HFFc6 (cell line): Measurements from ENCODE around the gene UBE2V1. TPM values are rescaled to one million over a fixed set of nuclear protein-coding genes. Genes with fewer than 3 reads are reported as not detected.

ENCODE experiments used
- DNase-seq: peaks from one replicate; pipeline ENCODE4 v3.0.0-alpha.2; 2018
- H3K27ac Mint-ChIP-seq: 2 replicates; pipeline ENCODE4 v1.8.0; 2020; ENCODE audit warnings: mild to moderate bottlenecking, mixed read lengths
- H3K27me3 Mint-ChIP-seq: 2 replicates; pipeline ENCODE4 v1.8.0; 2021; ENCODE audit warnings: mild to moderate bottlenecking, moderate library complexity, mixed read lengths; ENCODE audit not compliant: insufficient read depth
- H3K36me3 Mint-ChIP-seq: 2 replicates; pipeline ENCODE4 v1.8.0; 2021; ENCODE audit warnings: low read depth, mixed read lengths
- H3K4me1 Mint-ChIP-seq: 2 replicates; pipeline ENCODE4 v1.8.0; 2020; ENCODE audit warnings: low read depth, mixed read lengths
- H3K4me3 Mint-ChIP-seq: 2 replicates; pipeline ENCODE4 v1.8.0; 2020; ENCODE audit warnings: mild to moderate bottlenecking, moderate library complexity, mixed read lengths
- H3K9me3 Mint-ChIP-seq: 2 replicates; pipeline ENCODE4 v1.8.0; 2020; ENCODE audit warnings: mild to moderate bottlenecking, mixed read lengths
- CTCF ChIP-seq: fragments of 200-600 bp; sonication (generic); IDR thresholded peaks from 2 replicates; pipeline ENCODE4 v1.5.0; 2021; ENCODE audit warnings: antibody characterized with exemption, mild to moderate bottlenecking
- total RNA-seq, 6 experiments: library from RNA; stranded (reverse); fragmentation: NEBNext Ultra II Directional; extraction: Animal tissue kit (Norgen Biotek cat#: 25700); gene quantifications; 2 replicates in 1 of 6; 3 replicates in 5 of 6; pipeline ENCODE4 v1.2.3, GENCODE V29; 2021

The UBE2V1 gene
- total RNA-seq, 6 experiments from 2014 or later = 192 to 242 (median 210) TPM

- no peak for DNase-seq
- Mint-ChIP-seq H3K36me3 (peaks cover 63% of the 10 kb centered on the region), H3K4me1 (peaks cover 40% of the 10 kb centered on the region), H3K27ac (no peak overlapping the region), H3K27me3 (peaks cover 11% of the 10 kb centered on the region), H3K4me3 (no peak overlapping the region), H3K9me3 (peaks cover 8% of the 10 kb centered on the region; the same call in 1 of the 2 replicates)
- no peak for TF ChIP-seq CTCF
These were observed 14.9 kb upstream of the UBE2V1 start for GRCh38 chr20:50127587-50128519.

GRCh38 chr20:50126662-50127061 lies 13.7 kb upstream of the UBE2V1 start:
- no peak for TF ChIP-seq CTCF
- Mint-ChIP-seq H3K27ac (no peak overlapping the region; the same call in 1 of the 2 replicates), H3K27me3 (peaks cover 9% of the 10 kb centered on the region), H3K4me1 (peaks cover 37% of the 10 kb centered on the region), H3K4me3 (no peak overlapping the region), H3K9me3 (peaks cover 16% of the 10 kb centered on the region), H3K36me3 (peaks cover 66% of the 10 kb centered on the region)
- DNase-seq = no peak

- TF ChIP-seq CTCF = no peak
- Mint-ChIP-seq H3K27ac (no peak overlapping the region), H3K4me1 (peaks cover 30% of the 10 kb centered on the region), H3K9me3 (peaks cover 17% of the 10 kb centered on the region), H3K36me3 (peaks cover 65% of the 10 kb centered on the region), H3K27me3 (peaks cover 12% of the 10 kb centered on the region), H3K4me3 (no peak overlapping the region)
- DNase-seq = no peak
These were observed 12.3 kb upstream of the UBE2V1 start for GRCh38 chr20:50125279-50125678.

- DNase-seq = no peak
- Mint-ChIP-seq H3K27me3 (peaks cover 12% of the 10 kb centered on the region), H3K4me1 (peaks cover 23% of the 10 kb centered on the region), H3K9me3 (peaks cover 17% of the 10 kb centered on the region), H3K4me3 (no peak overlapping the region), H3K36me3 (peaks cover 58% of the 10 kb centered on the region), H3K27ac (no peak overlapping the region)
- no peak for TF ChIP-seq CTCF
These were observed 11.5 kb upstream of the UBE2V1 start for GRCh38 chr20:50124496-50124895.

- peaks cover 23% of the 10 kb centered on the region for H3K4me1 Mint-ChIP-seq
- no peak for DNase-seq
- peaks cover 12% of the 10 kb centered on the region for H3K27me3 Mint-ChIP-seq
- H3K9me3 Mint-ChIP-seq = peaks cover 17% of the 10 kb centered on the region
- H3K36me3 Mint-ChIP-seq = peaks cover 51% of the 10 kb centered on the region
- no peak overlapping the region for H3K4me3 Mint-ChIP-seq
- H3K27ac Mint-ChIP-seq = no peak overlapping the region
- no peak for TF ChIP-seq CTCF
These were observed 10.5 kb upstream of the UBE2V1 start for GRCh38 chr20:50123418-50123817.
